Mononuclear cell (primary cell): ENCODE data around the gene RAD18. TPM values are rescaled to one million over a fixed set of nuclear protein-coding genes. Genes with fewer than 3 reads are reported as not detected.

Experiments used
- H3K27me3 ChIP-seq: 2 replicates; pipeline ENCODE4 v1.6.0; 2011; ENCODE audit warnings: low read length, control low read depth; ENCODE audit not compliant: insufficient read depth
- H3K4me1 ChIP-seq: 2 replicates; pipeline ENCODE4 v1.5.1; 2011; ENCODE audit warnings: mild to moderate bottlenecking, low read length, control low read depth; ENCODE audit not compliant: insufficient read depth
- H3K4me3 ChIP-seq: 2 replicates; pipeline ENCODE4 v1.5.1; 2011; ENCODE audit warnings: mild to moderate bottlenecking, low read length, moderate library complexity
- H3K9me3 ChIP-seq: 2 replicates; pipeline ENCODE4 v1.5.1; 2011; ENCODE audit warnings: low read depth, mild to moderate bottlenecking, control low read depth, low read length
- total RNA-seq: library from RNA; depleted of rRNA; stranded (reverse); fragments of >200 nt; gene quantifications from one replicate; pipeline ENCODE4 v1.2.3, GENCODE V29; 2012

The RAD18 gene
- total RNA-seq, 1 donor, result 25.4 TPM

DNA sequence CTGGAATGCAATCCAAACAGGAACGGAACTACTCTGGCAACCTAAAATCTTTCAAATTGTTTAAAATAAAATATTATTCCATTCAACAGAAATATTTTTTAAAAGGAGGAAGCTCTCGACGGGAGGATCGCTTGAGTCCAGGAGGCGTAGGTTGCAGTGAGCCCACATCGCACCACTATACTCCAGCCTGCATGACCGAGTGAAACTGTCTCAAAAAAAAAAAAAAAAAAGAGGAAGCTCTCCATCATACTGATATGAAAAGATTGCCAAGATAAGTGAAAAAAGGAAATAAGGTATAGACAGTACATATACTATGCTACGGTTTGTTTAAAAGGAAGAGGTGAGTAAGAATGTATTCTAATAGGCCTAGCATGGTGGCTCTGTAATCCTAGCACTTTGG lies 3.6 kb downstream of the RAD18 start:
- Histone ChIP-seq H3K27me3 (no peaks in the 10 kb centered on the region), H3K4me1 (peaks cover 35% of the 10 kb centered on the region), H3K9me3 (no peaks in the 10 kb centered on the region), H3K4me3 (no peak overlapping the region)

GRCh38 chr3:8954938-8955763 lies 8.1 kb downstream of the RAD18 start:
- no peak overlapping the region for H3K4me3 ChIP-seq
- H3K9me3 ChIP-seq, result no peaks in the 10 kb centered on the region
- H3K4me1 ChIP-seq, result peaks cover 18% of the 10 kb centered on the region
- H3K27me3 ChIP-seq, result no peaks in the 10 kb centered on the region

GRCh38 chr3:8953313-8953712 lies 10.0 kb downstream of the RAD18 start:
- Histone ChIP-seq H3K4me1 (peaks cover 7% of the 10 kb centered on the region), H3K4me3 (no peak overlapping the region), H3K27me3 (no peaks in the 10 kb centered on the region), H3K9me3 (no peaks in the 10 kb centered on the region)

GRCh38 chr3:8952130-8952529 lies 11.1 kb downstream of the RAD18 start:
- H3K9me3 ChIP-seq, result no peaks in the 10 kb centered on the region
- peaks cover 7% of the 10 kb centered on the region for H3K4me1 ChIP-seq
- no peak overlapping the region for H3K4me3 ChIP-seq
- H3K27me3 ChIP-seq, result no peaks in the 10 kb centered on the region

DNA sequence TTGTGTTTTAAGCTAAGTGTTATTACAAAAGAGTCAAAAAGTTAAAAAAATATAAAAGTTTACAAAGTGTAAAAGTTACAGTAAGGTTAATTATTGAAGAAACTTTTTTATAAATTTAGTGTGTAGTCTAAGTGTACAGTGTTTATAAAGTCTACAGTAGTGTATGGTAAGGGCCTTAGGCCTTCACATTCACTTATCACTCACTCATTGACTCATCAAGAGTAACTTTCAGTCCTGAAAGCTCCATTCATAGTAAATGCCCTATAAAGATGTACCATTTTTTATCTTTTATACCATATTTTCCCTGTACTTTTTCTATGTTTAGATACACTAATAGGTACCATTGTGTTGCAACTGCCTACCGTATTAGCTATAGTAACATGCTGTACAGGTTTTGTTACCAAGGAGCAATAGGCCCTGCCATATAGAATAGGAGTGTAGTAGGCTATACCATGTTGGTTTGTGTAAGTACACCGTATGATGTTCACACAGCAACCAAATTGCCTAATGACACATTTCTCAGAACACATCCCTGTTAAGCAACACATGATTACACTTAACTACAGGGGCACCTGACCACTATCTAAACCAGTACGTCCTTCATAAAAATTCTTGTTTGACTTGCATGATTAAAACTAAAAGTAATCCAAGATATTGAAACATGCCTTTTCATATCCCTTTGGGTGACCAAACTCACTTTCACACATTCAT lies 17.2 kb downstream of the RAD18 start:
- H3K4me3 ChIP-seq, result no peak overlapping the region
- H3K9me3 ChIP-seq, result peaks cover 11% of the 10 kb centered on the region
- no peaks in the 10 kb centered on the region for H3K4me1 ChIP-seq
- no peaks in the 10 kb centered on the region for H3K27me3 ChIP-seq

- Histone ChIP-seq H3K4me1 (no peaks in the 10 kb centered on the region), H3K4me3 (no peak overlapping the region), H3K9me3 (peaks cover 11% of the 10 kb centered on the region), H3K27me3 (no peaks in the 10 kb centered on the region)
Measured at GRCh38 chr3:8942746-8943488, 20.4 kb downstream of the RAD18 start.

- Histone ChIP-seq H3K4me3 (no peak overlapping the region), H3K4me1 (no peaks in the 10 kb centered on the region), H3K27me3 (no peaks in the 10 kb centered on the region)
Measured at GRCh38 chr3:8942115-8942514, 21.2 kb downstream of the RAD18 start.

GRCh38 chr3:8938021-8938420 lies 25.3 kb downstream of the RAD18 start:
- no peak overlapping the region for H3K4me3 ChIP-seq
- no peaks in the 10 kb centered on the region for H3K27me3 ChIP-seq
- H3K9me3 ChIP-seq, result peaks cover 3% of the 10 kb centered on the region
- H3K4me1 ChIP-seq, result no peaks in the 10 kb centered on the region

More at GRCh38 chr3:8942115-8942514, 21.2 kb downstream of the RAD18 start:
- H3K9me3 ChIP-seq, result peaks cover 11% of the 10 kb centered on the region

- Histone ChIP-seq H3K4me3 (no peak overlapping the region), H3K27me3 (no peaks in the 10 kb centered on the region), H3K9me3 (no peaks in the 10 kb centered on the region), H3K4me1 (no peaks in the 10 kb centered on the region)
Measured at GRCh38 chr3:8937064-8938020, 25.9 kb downstream of the RAD18 start.

DNA sequence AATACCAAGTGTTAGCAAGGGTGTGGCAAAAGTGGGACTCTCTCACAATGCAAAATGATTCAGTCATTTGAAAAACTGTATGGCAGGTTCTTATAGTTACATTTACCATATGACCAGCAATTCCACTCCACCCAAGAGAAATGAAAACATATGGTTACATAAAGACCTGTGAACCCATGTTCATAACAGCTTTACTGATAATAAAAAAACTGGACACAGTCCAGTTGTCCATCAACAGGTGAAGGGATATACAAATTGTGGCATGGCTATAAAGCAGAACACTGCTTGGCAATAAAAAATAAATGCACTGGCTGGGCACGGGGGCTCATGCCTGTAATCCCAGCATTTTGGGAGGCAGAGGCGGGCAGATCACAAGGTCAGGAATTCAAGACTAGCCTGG lies 30.8 kb downstream of the RAD18 start:
- Histone ChIP-seq H3K27me3 (no peaks in the 10 kb centered on the region), H3K9me3 (no peaks in the 10 kb centered on the region), H3K4me3 (no peak overlapping the region), H3K4me1 (no peaks in the 10 kb centered on the region)

DNA sequence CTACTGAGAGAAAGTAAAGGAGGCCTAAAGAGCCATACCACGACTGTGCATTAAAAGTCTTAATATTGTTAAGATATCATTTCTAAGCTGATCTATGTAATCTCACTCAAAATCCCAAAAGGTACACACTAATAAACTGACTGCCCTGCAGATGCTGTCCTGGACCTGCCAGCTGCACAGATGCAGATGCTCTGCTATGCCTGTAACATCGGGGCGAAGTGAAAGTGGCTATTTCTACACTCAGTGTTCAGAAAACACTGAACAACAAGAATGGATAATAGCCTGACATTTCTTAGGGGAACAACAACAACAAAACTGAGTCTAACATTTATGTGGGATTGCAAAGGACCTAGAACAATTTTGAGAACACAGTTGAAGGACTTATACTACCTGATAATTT lies 31.9 kb downstream of the RAD18 start:
- no peaks in the 10 kb centered on the region for H3K27me3 ChIP-seq
- H3K4me3 ChIP-seq, result no peak overlapping the region
- no peaks in the 10 kb centered on the region for H3K4me1 ChIP-seq

GRCh38 chr3:8929860-8930259 lies 33.4 kb downstream of the RAD18 start:
- Histone ChIP-seq H3K4me3 (no peak overlapping the region), H3K9me3 (no peaks in the 10 kb centered on the region), H3K4me1 (no peaks in the 10 kb centered on the region), H3K27me3 (no peaks in the 10 kb centered on the region)

More for the DNA sequence above, 31.9 kb downstream of the RAD18 start:
- no peaks in the 10 kb centered on the region for H3K9me3 ChIP-seq

DNA sequence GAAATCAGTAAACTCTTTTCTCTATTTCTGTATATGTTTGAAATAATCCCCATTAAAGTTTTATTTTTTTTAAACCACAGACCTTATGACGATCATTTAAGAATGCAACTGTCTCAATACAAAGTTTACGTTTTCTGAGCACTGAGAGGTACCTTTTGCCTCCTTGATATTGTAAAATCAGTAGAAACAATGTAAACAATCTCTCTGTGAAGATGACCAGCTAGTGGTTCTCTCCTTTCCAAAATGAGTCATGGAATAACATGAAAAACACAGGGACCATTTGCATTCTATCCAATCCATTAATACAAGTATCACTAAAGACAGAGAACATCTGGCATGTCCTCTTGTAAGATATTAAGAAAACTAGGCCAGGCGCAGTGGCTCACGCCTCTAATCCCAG lies 48.8 kb downstream of the RAD18 start:
- Histone ChIP-seq H3K9me3 (no peaks in the 10 kb centered on the region), H3K4me1 (no peaks in the 10 kb centered on the region), H3K27me3 (no peaks in the 10 kb centered on the region), H3K4me3 (no peak overlapping the region)

DNA sequence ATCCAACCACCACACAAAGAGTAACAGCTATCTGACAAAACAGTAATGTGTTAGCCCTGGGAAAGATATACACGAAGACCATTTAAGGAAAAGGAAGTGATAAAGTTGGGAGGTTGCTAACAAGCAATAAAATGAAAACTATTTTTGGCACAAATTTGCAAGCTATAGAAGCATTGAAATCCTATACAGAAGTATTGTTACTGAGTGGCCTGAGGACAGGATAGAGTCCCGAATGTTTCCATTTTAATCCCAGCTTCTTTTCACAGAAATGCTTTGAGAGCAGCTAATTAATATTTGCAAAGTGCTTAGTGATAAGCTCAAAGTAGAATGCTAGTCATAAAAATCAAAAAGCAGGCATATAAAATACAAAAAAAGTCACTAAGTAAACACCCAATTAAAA lies 51.5 kb downstream of the RAD18 start:
- Histone ChIP-seq H3K27me3 (no peaks in the 10 kb centered on the region), H3K9me3 (no peaks in the 10 kb centered on the region), H3K4me3 (no peak overlapping the region), H3K4me1 (no peaks in the 10 kb centered on the region)
